NCI-H1048 (cell line): ENCODE measurements around the gene NXNL2.

Experiments used
- DNase-seq: peaks from one replicate; lab custom pipeline; 2025; lab: John Stamatoyannopoulos, UW

Gene NXNL2

GRCh38 chr9:88534456-88535225 is at the start of gene NXNL2:
TSS of gene NXNL2 (plus strand) at chr9:88535178. CDS start at chr9:88535435, 257 bp downstream.
- no peak for DNase-seq

- DNase-seq = no peak
Observed at GRCh38 chr9:88488166-88488565, 46.8 kb upstream of the NXNL2 start.

GRCh38 chr9:88494983-88495721 is 39.8 kb upstream of the NXNL2 start:
- DNase-seq = no peak

- DNase-seq = no peak
Observed at GRCh38 chr9:88497224-88497623, 37.8 kb upstream of the NXNL2 start.

- no peak for DNase-seq
Observed at GRCh38 chr9:88498880-88499279, 36.1 kb upstream of the NXNL2 start.

- DNase-seq = no peak
Observed at GRCh38 chr9:88501086-88501485, 33.9 kb upstream of the NXNL2 start.

GRCh38 chr9:88502552-88503034 is 32.4 kb upstream of the NXNL2 start:
- DNase-seq = no peak

- no peak for DNase-seq
Observed at GRCh38 chr9:88503081-88503844, 31.7 kb upstream of the NXNL2 start.

- DNase-seq = no peak
Observed at GRCh38 chr9:88503845-88504764, 30.9 kb upstream of the NXNL2 start.

GRCh38 chr9:88508326-88508725 is 26.7 kb upstream of the NXNL2 start:
- no peak for DNase-seq

GRCh38 chr9:88511906-88512305 is 23.1 kb upstream of the NXNL2 start:
- no peak for DNase-seq

- DNase-seq = no peak
Observed at GRCh38 chr9:88514247-88514646, 20.7 kb upstream of the NXNL2 start.

- no peak for DNase-seq
Observed at GRCh38 chr9:88521308-88521707, 13.7 kb upstream of the NXNL2 start.

- no peak for DNase-seq
Observed at GRCh38 chr9:88522360-88522759, 12.6 kb upstream of the NXNL2 start.

- DNase-seq = no peak
Observed at GRCh38 chr9:88523056-88523455, 11.9 kb upstream of the NXNL2 start.

- no peak for DNase-seq
Observed at GRCh38 chr9:88524911-88525310, 10.1 kb upstream of the NXNL2 start.

- no peak for DNase-seq
Observed at GRCh38 chr9:88527618-88528017, 7.4 kb upstream of the NXNL2 start.

- DNase-seq = no peak
Observed at GRCh38 chr9:88528080-88528790, 6.7 kb upstream of the NXNL2 start.

- DNase-seq = no peak
Observed at GRCh38 chr9:88529496-88529895, 5.5 kb upstream of the NXNL2 start.

- no peak for DNase-seq
Observed at GRCh38 chr9:88530051-88530450, 4.9 kb upstream of the NXNL2 start.
